MM.1S (cell line): ENCODE results near the gene CLCNKB.
"Not testable (repeated sequence)": the region's sequence is repeated elsewhere in the genome, so short reads cannot be mapped to it uniquely, and the experiment has no call there.

Experiments used
- EZH2 ChIP-seq: fragments of 300-600 bp; sonication (generic); optimal IDR thresholded peaks from 2 replicates; pipeline ENCODE3; 2017; ENCODE audit warnings: low read depth, mild to moderate bottlenecking, antibody characterized with exemption, low read length, mixed read lengths
- EZH2phosphoT487 ChIP-seq: fragments of 300-600 bp; sonication (generic); IDR thresholded peaks from 2 replicates; pipeline ENCODE4 v1.6.1; 2018; ENCODE audit warnings: antibody characterized with exemption, low read length
- TF ChIP-seq, protein P1 (sequence below): fragments of 300-600 bp; sonication (generic); IDR thresholded peaks from 2 replicates; pipeline ENCODE4 v1.5.1; 2016; ENCODE audit warnings: antibody characterized with exemption, low read length, mixed read lengths

- TF ChIP-seq, protein P1, sequence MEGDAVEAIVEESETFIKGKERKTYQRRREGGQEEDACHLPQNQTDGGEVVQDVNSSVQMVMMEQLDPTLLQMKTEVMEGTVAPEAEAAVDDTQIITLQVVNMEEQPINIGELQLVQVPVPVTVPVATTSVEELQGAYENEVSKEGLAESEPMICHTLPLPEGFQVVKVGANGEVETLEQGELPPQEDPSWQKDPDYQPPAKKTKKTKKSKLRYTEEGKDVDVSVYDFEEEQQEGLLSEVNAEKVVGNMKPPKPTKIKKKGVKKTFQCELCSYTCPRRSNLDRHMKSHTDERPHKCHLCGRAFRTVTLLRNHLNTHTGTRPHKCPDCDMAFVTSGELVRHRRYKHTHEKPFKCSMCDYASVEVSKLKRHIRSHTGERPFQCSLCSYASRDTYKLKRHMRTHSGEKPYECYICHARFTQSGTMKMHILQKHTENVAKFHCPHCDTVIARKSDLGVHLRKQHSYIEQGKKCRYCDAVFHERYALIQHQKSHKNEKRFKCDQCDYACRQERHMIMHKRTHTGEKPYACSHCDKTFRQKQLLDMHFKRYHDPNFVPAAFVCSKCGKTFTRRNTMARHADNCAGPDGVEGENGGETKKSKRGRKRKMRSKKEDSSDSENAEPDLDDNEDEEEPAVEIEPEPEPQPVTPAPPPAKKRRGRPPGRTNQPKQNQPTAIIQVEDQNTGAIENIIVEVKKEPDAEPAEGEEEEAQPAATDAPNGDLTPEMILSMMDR, result not testable (repeated sequence)
- TF ChIP-seq EZH2phosphoT487, EZH2: not testable (repeated sequence)
Measured at GRCh38 chr1:16062687-16063075, 19.1 kb downstream of the CLCNKB start.
